T-helper 17 cell (primary cell): ENCODE data around the gene ISYNA1. TPM values are rescaled to one million over a fixed set of nuclear protein-coding genes. Genes with fewer than 3 reads are reported as not detected.

ENCODE experiments used
- ATAC-seq: fragments of 150-1000 bp; cut with Tn5 transposase; 2 replicates; pipeline ENCODE4 v1.10.0; 2021; ENCODE audit warnings: mild to moderate bottlenecking, moderate library complexity
- DNase-seq, 3 donors: peaks; one replicate each; pipeline versions ENCODE4 v3.0.0 to v3.0.0-alpha.2; 2020 to 2021
- H3K9me3 ChIP-seq: one replicate; pipeline ENCODE4 v1.7.0; 2013; ENCODE audit warnings: low read length, mild to moderate bottlenecking; ENCODE audit not compliant: control insufficient read depth, poor library complexity, severe bottlenecking
- H3K27ac Mint-ChIP-seq: one replicate; pipeline ENCODE4 v1.8.0; 2022; ENCODE audit warnings: mild to moderate bottlenecking, moderate library complexity, mixed read lengths
- H3K27me3 Mint-ChIP-seq: one replicate; pipeline ENCODE4 v1.8.0; 2022; ENCODE audit warnings: mixed read lengths
- H3K36me3 Mint-ChIP-seq: one replicate; pipeline ENCODE4 v1.8.0; 2022; ENCODE audit warnings: low read depth, mixed read lengths
- H3K4me1 Mint-ChIP-seq: one replicate; pipeline ENCODE4 v1.8.0; 2022; ENCODE audit warnings: mild to moderate bottlenecking, mixed read lengths
- H3K4me3 Mint-ChIP-seq: one replicate; pipeline ENCODE4 v1.8.0; 2022; ENCODE audit warnings: mild to moderate bottlenecking, moderate library complexity, mixed read lengths
- total RNA-seq, 4 donors: library from RNA in 2 of 4; stranded (reverse) in 2 of 4; gene quantifications; one replicate each; pipeline ENCODE4 v1.2.3 and lab custom pipeline; 2022 to 2026

ISYNA1 gene
- total RNA-seq, 2 donors from 2014 or later: 37.6 to 39.6 TPM

GRCh38 chr19:18460900-18461299 is 23.0 kb upstream of the ISYNA1 start:
- Mint-ChIP-seq H3K4me1 (peaks cover 12% of the 10 kb centered on the region), H3K36me3 (peaks cover 4% of the 10 kb centered on the region), H3K27me3 (no peaks in the 10 kb centered on the region), H3K27ac (no peak overlapping the region), H3K4me3 (no peak overlapping the region)
- ATAC-seq (no peak), DNase-seq (no peak)
- H3K9me3 ChIP-seq: no peaks in the 10 kb centered on the region

- Mint-ChIP-seq H3K4me3 (no peak overlapping the region), H3K4me1 (peaks cover 10% of the 10 kb centered on the region), H3K27me3 (no peaks in the 10 kb centered on the region), H3K27ac (no peak overlapping the region), H3K36me3 (peaks cover 4% of the 10 kb centered on the region)
- DNase-seq (no peak), ATAC-seq (no peak)
- no peaks in the 10 kb centered on the region for H3K9me3 ChIP-seq
Measured at GRCh38 chr19:18457483-18458331, 19.8 kb upstream of the ISYNA1 start.

GRCh38 chr19:18456974-18457373 is 19.0 kb upstream of the ISYNA1 start:
- Mint-ChIP-seq H3K27me3 (no peaks in the 10 kb centered on the region), H3K36me3 (peaks cover 4% of the 10 kb centered on the region), H3K4me1 (peaks cover 10% of the 10 kb centered on the region), H3K27ac (no peak overlapping the region), H3K4me3 (no peak overlapping the region)
- no peak for ATAC-seq
- H3K9me3 ChIP-seq: no peaks in the 10 kb centered on the region
- no peak for DNase-seq

GRCh38 chr19:18456279-18456678 is 18.3 kb upstream of the ISYNA1 start:
- Mint-ChIP-seq H3K36me3 (peaks cover 2% of the 10 kb centered on the region), H3K4me3 (no peak overlapping the region), H3K27me3 (no peaks in the 10 kb centered on the region), H3K4me1 (peaks cover 6% of the 10 kb centered on the region), H3K27ac (peak overlapping the region; percentile 89)
- no peaks in the 10 kb centered on the region for H3K9me3 ChIP-seq
- no peak for ATAC-seq
- DNase-seq: no peak

GRCh38 chr19:18453269-18454024 is 15.5 kb upstream of the ISYNA1 start:
- no peaks in the 10 kb centered on the region for H3K9me3 ChIP-seq
- H3K36me3 Mint-ChIP-seq: peaks cover 3% of the 10 kb centered on the region
- peak overlapping the region; percentile 84 for H3K27ac Mint-ChIP-seq
- ATAC-seq (no peak), DNase-seq (no peak)
- no peaks in the 10 kb centered on the region for H3K27me3 Mint-ChIP-seq
- H3K4me3 Mint-ChIP-seq: no peak overlapping the region
- peaks cover 10% of the 10 kb centered on the region for H3K4me1 Mint-ChIP-seq

- H3K27ac Mint-ChIP-seq: peak overlapping the region; percentile 84
- DNase-seq (no peak), ATAC-seq (no peak)
- H3K36me3 Mint-ChIP-seq: peaks cover 5% of the 10 kb centered on the region
- peaks cover 10% of the 10 kb centered on the region for H3K4me1 Mint-ChIP-seq
- no peaks in the 10 kb centered on the region for H3K27me3 Mint-ChIP-seq
- no peak overlapping the region for H3K4me3 Mint-ChIP-seq
- no peaks in the 10 kb centered on the region for H3K9me3 ChIP-seq
Measured at GRCh38 chr19:18452386-18452785, 14.5 kb upstream of the ISYNA1 start.

- ATAC-seq (peak; percentile 86), DNase-seq (peak; percentile 76 to 94 (median 79))
- Mint-ChIP-seq H3K36me3 (peaks cover 2% of the 10 kb centered on the region), H3K4me3 (peak overlapping the region; percentile 33), H3K27me3 (no peaks in the 10 kb centered on the region), H3K27ac (no peak overlapping the region), H3K4me1 (peaks cover 8% of the 10 kb centered on the region)
- no peaks in the 10 kb centered on the region for H3K9me3 ChIP-seq
Measured at GRCh38 chr19:18450931-18451836, 13.3 kb upstream of the ISYNA1 start.

- Mint-ChIP-seq H3K4me3 (peak overlapping the region; percentile 9), H3K36me3 (peaks cover 2% of the 10 kb centered on the region), H3K4me1 (peaks cover 8% of the 10 kb centered on the region), H3K27ac (no peak overlapping the region), H3K27me3 (no peaks in the 10 kb centered on the region)
- DNase-seq: no peak
- peak; percentile 1 for ATAC-seq
- H3K9me3 ChIP-seq: no peaks in the 10 kb centered on the region
Measured at GRCh38 chr19:18450021-18450930, 12.3 kb upstream of the ISYNA1 start.

GRCh38 chr19:18449552-18449951 is 11.6 kb upstream of the ISYNA1 start:
- no peaks in the 10 kb centered on the region for H3K9me3 ChIP-seq

GRCh38 chr19:18446811-18447359 is 9.0 kb upstream of the ISYNA1 start:
- peaks cover 2% of the 10 kb centered on the region for H3K36me3 Mint-ChIP-seq

More at GRCh38 chr19:18449552-18449951, 11.6 kb upstream of the ISYNA1 start:
- no peak for ATAC-seq
- H3K4me3 Mint-ChIP-seq: no peak overlapping the region
- H3K36me3 Mint-ChIP-seq: peaks cover 2% of the 10 kb centered on the region
- H3K4me1 Mint-ChIP-seq: peaks cover 8% of the 10 kb centered on the region
- H3K27me3 Mint-ChIP-seq: no peaks in the 10 kb centered on the region
- no peak for DNase-seq
- no peak overlapping the region for H3K27ac Mint-ChIP-seq

GRCh38 chr19:18446145-18446810 is 8.3 kb upstream of the ISYNA1 start:
- DNase-seq (no peak), ATAC-seq (no peak)
- H3K4me3 Mint-ChIP-seq: no peak overlapping the region
- H3K4me1 Mint-ChIP-seq: peaks cover 11% of the 10 kb centered on the region
- no peak overlapping the region for H3K27ac Mint-ChIP-seq
- no peaks in the 10 kb centered on the region for H3K9me3 ChIP-seq
- peaks cover 2% of the 10 kb centered on the region for H3K36me3 Mint-ChIP-seq
- H3K27me3 Mint-ChIP-seq: no peaks in the 10 kb centered on the region

More at GRCh38 chr19:18446811-18447359, 9.0 kb upstream of the ISYNA1 start:
- no peak overlapping the region for H3K27ac Mint-ChIP-seq
- peaks cover 10% of the 10 kb centered on the region for H3K4me1 Mint-ChIP-seq
- no peak overlapping the region for H3K4me3 Mint-ChIP-seq
- no peak for ATAC-seq
- H3K9me3 ChIP-seq: no peaks in the 10 kb centered on the region
- DNase-seq: no peak
- no peaks in the 10 kb centered on the region for H3K27me3 Mint-ChIP-seq
